Measurements from ENCODE around the gene TGFBI. TPM values are rescaled to one million over a fixed set of nuclear protein-coding genes. Genes with fewer than 3 reads are reported as not detected.

Gene TGFBI
- polyA plus RNA-seq, 3 donors, result 480 to 653 (median 565) TPM

- Histone ChIP-seq H3K9me3 (replicated peaks in 1 of 2; ENCODE audit: control insufficient read depth in 1 of 2, insufficient read depth in 1 of 2, low read length in 2 of 2) (no peaks in the 10 kb centered on the region), H3K4me3 (replicated peaks in 1 of 3; ENCODE audit: low read depth in 2 of 3, low read length in 3 of 3) (peak overlapping the region in 1 of 3 experiments; percentile 8), H3K4me2 (replicated peaks; ENCODE audit: extremely low read depth, low read length, poor library complexity, severe bottlenecking) (no peak overlapping the region), H2AFZ (ENCODE audit: insufficient read depth, low read depth, low read length, poor library complexity, severe bottlenecking) (no peak overlapping the region), H3K9ac (ENCODE audit: insufficient read depth, low read length, poor library complexity, severe bottlenecking) (no peak overlapping the region), H3K27me3 (ENCODE audit: control insufficient read depth in 2 of 2, insufficient read depth in 2 of 2, low read length in 2 of 2) (no peaks in the 10 kb centered on the region), H3K79me2 (ENCODE audit: insufficient read depth, low read length) (no peaks in the 10 kb centered on the region), H3K36me3 (replicated peaks in 1 of 2; ENCODE audit: control insufficient read depth in 1 of 2, insufficient read depth in 2 of 2, low read length in 2 of 2) (no peaks in the 10 kb centered on the region), H3K4me1 (ENCODE audit: control insufficient read depth in 1 of 2, insufficient read depth in 2 of 2, low read length in 2 of 2) (peaks cover 78 to 88% of the 10 kb centered on the region in 2 donors), H3K27ac (ENCODE audit: low read depth in 1 of 2, low read length in 2 of 2) (peak overlapping the region in 1 of 2 donors; percentile 71), H4K20me1 (ENCODE audit: insufficient read depth, low read length) (no peaks in the 10 kb centered on the region)
- Mint-ChIP-seq H3K27ac (peak overlapping the region; percentile 75 to 92 (median 86)), H3K36me3 (peaks cover 5 to 21% of the 10 kb centered on the region in 2 donors), H3K27me3 (ENCODE audit: low read depth in 3 of 3) (peaks cover 0 to 2% (median 0%) of the 10 kb centered on the region in 3 donors), H3K4me1 (peaks cover 89% of the 10 kb centered on the region), H3K4me3 (peak overlapping the region in 1 of 2 donors; percentile 21), H3K9me3 (peaks cover 0 to 4% (median 0%) of the 10 kb centered on the region in 7 donors)
- intact Hi-C loops (cut with micrococcal nuclease), result no loop called here
- WGBS (ENCODE audit: insufficient coverage), result no CpG with 5 or more reads among the region's 2 CpGs
- DNase-seq, result peak; percentile 64 to 83 (median 77)
- TF ChIP-seq CTCF (IDR thresholded peaks at IDR 0.05), result no peak
Measured at GRCh38 chr5:136016945-136017530, 11.8 kb upstream of the TGFBI start.

- Histone ChIP-seq H3K9me3 (replicated peaks in 1 of 2; ENCODE audit: control insufficient read depth in 1 of 2, insufficient read depth in 1 of 2, low read length in 2 of 2) (no peaks in the 10 kb centered on the region), H4K20me1 (ENCODE audit: insufficient read depth, low read length) (no peaks in the 10 kb centered on the region), H3K27me3 (ENCODE audit: control insufficient read depth in 2 of 2, insufficient read depth in 2 of 2, low read length in 2 of 2) (no peaks in the 10 kb centered on the region), H3K27ac (ENCODE audit: low read depth in 1 of 2, low read length in 2 of 2) (no peak overlapping the region), H3K4me1 (ENCODE audit: control insufficient read depth in 1 of 2, insufficient read depth in 2 of 2, low read length in 2 of 2) (peaks cover 77 to 85% of the 10 kb centered on the region in 2 donors), H3K36me3 (replicated peaks in 1 of 2; ENCODE audit: control insufficient read depth in 1 of 2, insufficient read depth in 2 of 2, low read length in 2 of 2) (no peaks in the 10 kb centered on the region), H3K4me2 (replicated peaks; ENCODE audit: extremely low read depth, low read length, poor library complexity, severe bottlenecking) (no peak overlapping the region), H3K4me3 (replicated peaks in 1 of 3; ENCODE audit: low read depth in 2 of 3, low read length in 3 of 3) (no peak overlapping the region), H2AFZ (ENCODE audit: insufficient read depth, low read depth, low read length, poor library complexity, severe bottlenecking) (no peak overlapping the region), H3K9ac (ENCODE audit: insufficient read depth, low read length, poor library complexity, severe bottlenecking) (no peak overlapping the region), H3K79me2 (ENCODE audit: insufficient read depth, low read length) (no peaks in the 10 kb centered on the region)
- DNase-seq, result no peak
- H3K9me3 Mint-ChIP-seq, result peaks cover 0 to 4% (median 0%) of the 10 kb centered on the region in 7 donors
- TF ChIP-seq CTCF (IDR thresholded peaks at IDR 0.05), result no peak
- intact Hi-C loops (cut with micrococcal nuclease), result no loop called here
- H3K36me3 Mint-ChIP-seq, result peaks cover 5 to 22% of the 10 kb centered on the region in 2 donors
- peak overlapping the region in 6 of 7 donors; percentile 14 to 89 (median 56) for H3K27ac Mint-ChIP-seq
- H3K4me1 Mint-ChIP-seq, result peaks cover 89% of the 10 kb centered on the region
- no peak overlapping the region for H3K4me3 Mint-ChIP-seq
- 81% methylated on average over 5 of the region's 11 CpGs for WGBS (ENCODE audit: insufficient coverage)
- H3K27me3 Mint-ChIP-seq (ENCODE audit: low read depth in 3 of 3), result peaks cover 1 to 2% (median 1%) of the 10 kb centered on the region in 3 donors
Measured at GRCh38 chr5:136018814-136019783, 9.7 kb upstream of the TGFBI start.
